Caco-2 (cell line): ENCODE measurements around the gene CLIC3. TPM values are rescaled to one million over a fixed set of nuclear protein-coding genes. Genes with fewer than 3 reads are reported as not detected.

ENCODE experiments used
- Bru-seq: library from RNA; stranded (reverse); fragments of 400-500 nt; gene quantifications from one replicate; lab custom pipeline; 2021; lab: Mats Ljungman, UMichigan
- BruChase-seq, 2 experiments: library from RNA; stranded (reverse); fragments of 400-500 nt; gene quantifications; one replicate each; lab custom pipeline; 2021; lab: Mats Ljungman, UMichigan
- BruUV-seq: library from RNA; stranded (reverse); fragments of 400-500 nt; replicated peaks from 2 replicates; lab custom pipeline; 2021; lab: Mats Ljungman, UMichigan
- CTCF ChIA-PET: fragments of 300-600 bp; sonication (Branson Sonifier 250); formaldehyde crosslinking; loops from one replicate; lab custom pipeline; 2022; ENCODE audit warnings: antibody characterized with exemption; lab: Charles Lee
- POLR2A ChIA-PET: fragments of 300-600 bp; sonication (Branson Sonifier 250); formaldehyde crosslinking; loops from one replicate; lab custom pipeline; 2022; ENCODE audit warnings: antibody characterized with exemption; lab: Charles Lee
- DNase-seq, 2 experiments: peaks; one replicate each; pipeline versions ENCODE4 v3.0.0 to v3.0.0-alpha.2; 2020 to 2022
- H3K27me3 ChIP-seq: replicated peaks from 2 replicates; pipeline ENCODE4 v1.6.0; 2011; ENCODE audit warnings: low read length; ENCODE audit not compliant: control insufficient read depth, insufficient read depth
- H3K36me3 ChIP-seq: 2 replicates; pipeline ENCODE4 v1.5.1; 2011; ENCODE audit warnings: low read length; ENCODE audit not compliant: control insufficient read depth, insufficient read depth
- H3K4me1 ChIP-seq: fragments of 250-450 bp; sonication (Bioruptor Pico); 2 replicates; pipeline ENCODE4 v1.5.1; 2020; ENCODE audit warnings: mild to moderate bottlenecking
- H3K4me3 ChIP-seq: 2 replicates; pipeline ENCODE4 v1.5.1; 2011; ENCODE audit warnings: low read depth, mild to moderate bottlenecking, control low read depth, low read length
- H3K9me3 ChIP-seq: fragments of 250-450 bp; sonication (Bioruptor Pico); 2 replicates; pipeline ENCODE4 v1.5.1; 2020; ENCODE audit warnings: mild to moderate bottlenecking, moderate library complexity
- H3K27ac Mint-ChIP-seq: one replicate; pipeline ENCODE4 v1.8.0; 2022; ENCODE audit warnings: mixed read lengths; ENCODE audit not compliant: unreplicated experiment
- H3K27me3 Mint-ChIP-seq: one replicate; pipeline ENCODE4 v1.8.0; 2022; ENCODE audit warnings: mixed read lengths; ENCODE audit not compliant: insufficient read depth, unreplicated experiment
- H3K36me3 Mint-ChIP-seq: one replicate; pipeline ENCODE4 v1.8.0; 2022; ENCODE audit warnings: mild to moderate bottlenecking, mixed read lengths; ENCODE audit not compliant: insufficient read depth, unreplicated experiment
- H3K4me1 Mint-ChIP-seq: one replicate; pipeline ENCODE4 v1.8.0; 2022; ENCODE audit warnings: low read depth, mixed read lengths; ENCODE audit not compliant: unreplicated experiment
- H3K4me3 Mint-ChIP-seq: one replicate; pipeline ENCODE4 v1.8.0; 2022; ENCODE audit warnings: mild to moderate bottlenecking, moderate library complexity, mixed read lengths; ENCODE audit not compliant: unreplicated experiment
- H3K9me3 Mint-ChIP-seq: one replicate; pipeline ENCODE4 v1.8.0; 2022; ENCODE audit warnings: mixed read lengths; ENCODE audit not compliant: unreplicated experiment
- intact Hi-C: fragments of 100-400 bp; cut with micrococcal nuclease; formaldehyde crosslinking; loops from one replicate; pipeline ENCODE4 v1.10.0; 2022; ENCODE audit not compliant: unreplicated experiment
- long read RNA-seq: library from polyadenylated mRNA; stranded (forward); transcript quantifications from one replicate; pipeline ENCODE4 v2.0.0, GENCODE V29; 2022
- total RNA-seq: library from RNA; stranded (reverse); gene quantifications from 2 replicates; pipeline ENCODE4 v1.2.3, GENCODE V29; 2022
- TF ChIP-seq, protein P1 (sequence below), 2 experiments: fragments of 200-600 bp in 1 of 2; IDR thresholded peaks; 1 replicate in 1 of 2; 2 replicates in 1 of 2; pipeline versions ENCODE4 v1.5.1 to v1.8.0; 2011 to 2022; ENCODE audit warnings: antibody characterized with exemption in 1 of 2, control low read depth in 1 of 2, inconsistent platforms in 1 of 2, low read depth in 1 of 2, low read length in 1 of 2, mild to moderate bottlenecking in 1 of 2, moderate library complexity in 1 of 2; ENCODE audit not compliant: insufficient read depth in 1 of 2, severe bottlenecking in 1 of 2, unreplicated experiment in 1 of 2

Gene CLIC3, protein sequence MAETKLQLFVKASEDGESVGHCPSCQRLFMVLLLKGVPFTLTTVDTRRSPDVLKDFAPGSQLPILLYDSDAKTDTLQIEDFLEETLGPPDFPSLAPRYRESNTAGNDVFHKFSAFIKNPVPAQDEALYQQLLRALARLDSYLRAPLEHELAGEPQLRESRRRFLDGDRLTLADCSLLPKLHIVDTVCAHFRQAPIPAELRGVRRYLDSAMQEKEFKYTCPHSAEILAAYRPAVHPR
- total RNA-seq (4.5 and 4.7 TPM in 2 replicates), Bru-seq, nascent RNA (percentile 17 among the genes with signal in this experiment), BruChase-seq, experiment 1, labeled RNA remaining after a 2-hour chase (percentile 28 among the genes with signal in this experiment), BruChase-seq, experiment 2, labeled RNA remaining after a 6-hour chase (percentile 30 among the genes with signal in this experiment)
- long read RNA-seq, transcript CLIC3-203 (6 exons, 1,017 nt): major isoform, 7 of 10 reads
- long read RNA-seq, partial matches to known transcripts: 0 of 10 reads
- long read RNA-seq, other reads (novel, unspliced or antisense): 1 of 10 reads

DNA sequence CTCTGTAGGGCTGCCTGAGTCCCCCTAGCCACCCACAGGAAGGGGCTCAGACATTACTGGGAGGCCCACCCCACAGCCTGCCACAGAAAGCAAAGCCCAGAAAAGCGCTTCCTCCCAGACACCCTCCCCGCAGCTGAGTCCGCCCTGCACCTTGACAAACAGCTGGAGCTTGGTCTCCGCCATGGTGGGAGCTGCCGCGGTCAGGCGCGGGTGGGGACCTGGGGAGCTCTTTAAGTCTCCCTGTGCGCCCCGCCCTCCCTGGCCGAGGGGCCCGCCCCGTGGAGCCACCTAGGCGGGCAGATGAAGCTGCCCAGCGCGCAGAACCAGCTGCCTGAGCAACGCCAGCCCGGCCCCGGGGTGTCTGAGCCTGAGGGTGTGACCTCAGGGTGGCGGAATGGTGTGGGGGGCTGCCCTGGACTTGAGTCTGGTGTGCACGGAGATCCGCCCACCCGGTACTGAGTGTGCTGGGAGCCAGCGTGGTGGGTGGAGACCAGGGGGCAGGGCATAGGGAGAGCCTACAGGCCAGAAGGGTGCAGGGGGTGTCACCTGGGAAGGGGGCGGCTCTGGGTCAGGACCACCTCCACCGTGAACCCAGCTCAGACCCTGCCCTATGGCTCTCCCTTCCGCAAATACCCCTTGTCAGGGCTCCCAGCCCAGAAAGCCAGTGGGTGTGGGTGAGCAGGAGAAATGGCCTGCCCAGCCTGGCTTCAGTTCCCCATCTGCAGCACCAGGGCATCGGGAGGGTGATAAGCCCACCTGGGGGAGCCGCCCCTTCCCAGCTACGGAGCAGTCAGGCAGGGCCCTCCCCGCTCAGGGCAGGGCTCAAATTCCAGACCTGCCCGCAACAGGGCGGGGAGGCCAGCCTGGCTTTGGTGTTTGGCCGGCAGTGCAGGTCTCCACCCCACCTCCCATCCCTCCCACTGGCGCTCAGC lies at the start of gene CLIC3:
Gene CLIC3, minus strand, starts transcription at position 208 of the 932 bp plus-strand sequence. Its CDS starts 25 bp downstream, at position 183.
- Mint-ChIP-seq H3K27me3 (no peaks in the 10 kb centered on the region), H3K4me1 (peaks cover 10% of the 10 kb centered on the region), H3K36me3 (peaks cover 37% of the 10 kb centered on the region), H3K4me3 (peak within 1 kb of the TSS; percentile 67), H3K27ac (peak within 1 kb of the TSS; percentile 69), H3K9me3 (no peaks in the 10 kb centered on the region)
- TF ChIP-seq, protein P1, sequence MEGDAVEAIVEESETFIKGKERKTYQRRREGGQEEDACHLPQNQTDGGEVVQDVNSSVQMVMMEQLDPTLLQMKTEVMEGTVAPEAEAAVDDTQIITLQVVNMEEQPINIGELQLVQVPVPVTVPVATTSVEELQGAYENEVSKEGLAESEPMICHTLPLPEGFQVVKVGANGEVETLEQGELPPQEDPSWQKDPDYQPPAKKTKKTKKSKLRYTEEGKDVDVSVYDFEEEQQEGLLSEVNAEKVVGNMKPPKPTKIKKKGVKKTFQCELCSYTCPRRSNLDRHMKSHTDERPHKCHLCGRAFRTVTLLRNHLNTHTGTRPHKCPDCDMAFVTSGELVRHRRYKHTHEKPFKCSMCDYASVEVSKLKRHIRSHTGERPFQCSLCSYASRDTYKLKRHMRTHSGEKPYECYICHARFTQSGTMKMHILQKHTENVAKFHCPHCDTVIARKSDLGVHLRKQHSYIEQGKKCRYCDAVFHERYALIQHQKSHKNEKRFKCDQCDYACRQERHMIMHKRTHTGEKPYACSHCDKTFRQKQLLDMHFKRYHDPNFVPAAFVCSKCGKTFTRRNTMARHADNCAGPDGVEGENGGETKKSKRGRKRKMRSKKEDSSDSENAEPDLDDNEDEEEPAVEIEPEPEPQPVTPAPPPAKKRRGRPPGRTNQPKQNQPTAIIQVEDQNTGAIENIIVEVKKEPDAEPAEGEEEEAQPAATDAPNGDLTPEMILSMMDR (IDR thresholded peaks at IDR 0.05; ENCODE audit: insufficient read depth in 1 of 2, low read depth in 1 of 2, low read length in 1 of 2, severe bottlenecking in 1 of 2, unreplicated experiment in 1 of 2): no peak
- H3K4me3 ChIP-seq: peak within 1 kb of the TSS; percentile 34
- CTCF ChIA-PET: interaction anchor here (0.5 to 2.8 kb wide), 9 partner anchors 18 to 178 kb away, joined by 3 to 13 read pairs (median 4); partner anchors contain the start of genes FBXW5, MAN1B1 and NPDC1
- H3K4me1 ChIP-seq: peaks cover 30% of the 10 kb centered on the region
- H3K9me3 ChIP-seq: no peaks in the 10 kb centered on the region
- POLR2A ChIA-PET: no interaction called here
- BruUV-seq: no TSS peak
- no peaks in the 10 kb centered on the region for H3K36me3 ChIP-seq
- intact Hi-C loops: loop anchor here (2.0 kb wide), 1 partner anchor 48 kb away; no protein-coding TSS in a partner anchor
- peak; percentile 79 to 83 for DNase-seq
- H3K27me3 ChIP-seq: no peaks in the 10 kb centered on the region

DNA sequence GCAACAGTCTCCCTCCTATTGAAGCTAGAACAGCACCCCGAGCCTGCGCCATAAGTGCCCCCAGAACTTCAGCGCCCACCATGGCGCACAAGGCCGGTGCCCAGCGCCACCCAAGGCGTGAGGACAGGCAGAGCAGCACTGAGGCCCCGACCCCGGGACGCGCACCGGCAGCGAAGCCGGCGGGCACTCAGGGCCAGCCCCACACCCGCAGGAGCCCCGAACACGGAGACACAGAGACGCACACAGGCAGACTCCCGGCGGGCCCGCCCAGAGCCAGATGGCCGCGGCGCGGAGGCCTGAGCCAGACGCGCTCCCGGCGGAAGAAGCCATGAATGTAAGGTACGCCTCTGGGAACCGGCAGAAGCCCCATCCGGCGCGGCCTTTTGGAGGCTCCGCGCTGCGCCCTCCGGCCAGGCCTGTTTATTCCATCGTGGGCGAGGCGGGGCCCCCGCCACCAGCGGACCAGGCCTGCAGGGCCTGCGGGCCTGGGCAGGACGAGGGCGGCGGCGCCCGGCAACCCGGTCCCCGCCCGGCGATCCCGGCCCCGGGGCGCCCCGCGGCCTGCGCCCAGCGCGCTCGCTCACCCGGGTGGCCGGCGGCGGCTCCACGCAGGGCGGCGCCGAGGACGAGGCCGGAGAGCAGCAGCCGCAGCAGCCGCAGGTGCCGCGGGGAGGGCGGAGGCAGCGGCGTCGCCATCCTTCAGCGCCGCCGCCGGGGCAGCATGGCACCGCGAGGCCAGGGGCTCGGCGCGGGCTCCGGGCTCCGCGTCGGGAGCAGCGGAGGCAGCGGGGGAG lies 49.1 kb upstream of the CLIC3 start:
- Histone ChIP-seq H3K4me3 (peak overlapping the region; percentile 63), H3K9me3 (no peaks in the 10 kb centered on the region), H3K27me3 (no peaks in the 10 kb centered on the region), H3K36me3 (no peaks in the 10 kb centered on the region), H3K4me1 (0 out of 2 replicates have a peak, but pooled peaks cover 5% of the 10 kb centered on the region)
- intact Hi-C loops: loop anchor here (1.0 kb wide), 1 partner anchor 25 kb away; the partner anchor contains the start of gene SAPCD2
- POLR2A ChIA-PET: no interaction called here
- BruUV-seq: no TSS peak
- Mint-ChIP-seq H3K27me3 (no peaks in the 10 kb centered on the region), H3K4me1 (no peaks in the 10 kb centered on the region), H3K4me3 (peak overlapping the region; percentile 79), H3K9me3 (no peaks in the 10 kb centered on the region), H3K27ac (no peak overlapping the region), H3K36me3 (no peaks in the 10 kb centered on the region)
- CTCF ChIA-PET: interaction anchor here (1.0 to 1.6 kb wide), 5 partner anchors 10 to 22 kb away, joined by 3 to 31 read pairs (median 9); no protein-coding TSS in a partner anchor
- peak in 1 of 2 experiments; percentile 28 for DNase-seq
- TF ChIP-seq, protein P1 (IDR thresholded peaks at IDR 0.05; ENCODE audit: insufficient read depth in 1 of 2, low read depth in 1 of 2, low read length in 1 of 2, severe bottlenecking in 1 of 2, unreplicated experiment in 1 of 2): no peak
